ENCODE results near the gene THSD1. TPM values are rescaled to one million over a fixed set of nuclear protein-coding genes. Genes with fewer than 3 reads are reported as not detected.
A peak's percentile ranks its signal among the peaks of the same experiment; 100 is the strongest.

The THSD1 gene
- total and polyA plus RNA-seq, 9 of the 15 experiments (the other 6 are each of a cell fraction or from before 2014, with no cell fraction given) = 0.01 to 0.11 (median 0.04) TPM; not detected in 2

DNA sequence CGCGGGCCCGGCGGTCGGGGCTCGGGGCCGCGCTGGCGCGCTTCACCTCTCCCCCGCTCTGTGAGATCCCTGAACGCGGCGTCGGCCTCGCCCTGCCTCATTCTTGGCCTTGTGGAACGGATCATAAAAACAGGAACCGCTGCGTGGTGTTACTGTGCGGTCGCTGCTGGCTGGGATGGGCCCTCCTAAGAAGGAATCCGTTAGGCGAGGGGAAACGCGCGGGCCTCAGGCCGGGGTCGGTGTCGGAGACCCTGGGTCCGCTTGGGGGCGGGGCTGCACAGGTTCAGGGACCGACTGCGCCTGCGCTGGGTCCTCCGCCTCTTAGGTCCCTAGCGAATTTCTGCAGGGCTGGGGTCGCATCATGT, 49.7 kb upstream of the THSD1 start (continued):
- TF ChIP-seq, protein P1, sequence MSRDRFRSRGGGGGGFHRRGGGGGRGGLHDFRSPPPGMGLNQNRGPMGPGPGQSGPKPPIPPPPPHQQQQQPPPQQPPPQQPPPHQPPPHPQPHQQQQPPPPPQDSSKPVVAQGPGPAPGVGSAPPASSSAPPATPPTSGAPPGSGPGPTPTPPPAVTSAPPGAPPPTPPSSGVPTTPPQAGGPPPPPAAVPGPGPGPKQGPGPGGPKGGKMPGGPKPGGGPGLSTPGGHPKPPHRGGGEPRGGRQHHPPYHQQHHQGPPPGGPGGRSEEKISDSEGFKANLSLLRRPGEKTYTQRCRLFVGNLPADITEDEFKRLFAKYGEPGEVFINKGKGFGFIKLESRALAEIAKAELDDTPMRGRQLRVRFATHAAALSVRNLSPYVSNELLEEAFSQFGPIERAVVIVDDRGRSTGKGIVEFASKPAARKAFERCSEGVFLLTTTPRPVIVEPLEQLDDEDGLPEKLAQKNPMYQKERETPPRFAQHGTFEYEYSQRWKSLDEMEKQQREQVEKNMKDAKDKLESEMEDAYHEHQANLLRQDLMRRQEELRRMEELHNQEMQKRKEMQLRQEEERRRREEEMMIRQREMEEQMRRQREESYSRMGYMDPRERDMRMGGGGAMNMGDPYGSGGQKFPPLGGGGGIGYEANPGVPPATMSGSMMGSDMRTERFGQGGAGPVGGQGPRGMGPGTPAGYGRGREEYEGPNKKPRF (IDR thresholded peaks at IDR 0.05; ENCODE audit: low read depth, low read length) = no peak
- TF ChIP-seq ETS2 (tag; IDR thresholded peaks at IDR 0.05; ENCODE audit: borderline replicate concordance, poor library complexity, severe bottlenecking) (no peak), TRIM28 (IDR thresholded peaks at IDR 0.05) (no peak), MCM7 (IDR thresholded peaks at IDR 0.05) (no peak), NR3C1 (CRISPR knock-in tag; IDR thresholded peaks at IDR 0.05) (no peak), NFE2L1 (tag; IDR thresholded peaks at IDR 0.05; ENCODE audit: borderline replicate concordance, low read depth) (no peak), CBX2 (IDR thresholded peaks at IDR 0.05; ENCODE audit: insufficient read depth, low read length, poor library complexity, severe bottlenecking) (no peak), SRSF7 (optimal IDR thresholded peaks at IDR 0.05; ENCODE audit: low read depth, low read length) (no peak), BRD4 (IDR thresholded peaks at IDR 0.05) (no peak), CTBP1 (IDR thresholded peaks at IDR 0.05; ENCODE audit: borderline replicate concordance) (0 out of 2 replicates have a peak, but pooled peaks have one; percentile 22), TARDBP (IDR thresholded peaks at IDR 0.05) (no peak), PPARD (CRISPR knock-in tag; IDR thresholded peaks at IDR 0.05) (no peak), ZNF699 (CRISPR knock-in tag; IDR thresholded peaks at IDR 0.05; ENCODE audit: insufficient replicate concordance) (no peak)
- TF ChIP-seq, protein P2, sequence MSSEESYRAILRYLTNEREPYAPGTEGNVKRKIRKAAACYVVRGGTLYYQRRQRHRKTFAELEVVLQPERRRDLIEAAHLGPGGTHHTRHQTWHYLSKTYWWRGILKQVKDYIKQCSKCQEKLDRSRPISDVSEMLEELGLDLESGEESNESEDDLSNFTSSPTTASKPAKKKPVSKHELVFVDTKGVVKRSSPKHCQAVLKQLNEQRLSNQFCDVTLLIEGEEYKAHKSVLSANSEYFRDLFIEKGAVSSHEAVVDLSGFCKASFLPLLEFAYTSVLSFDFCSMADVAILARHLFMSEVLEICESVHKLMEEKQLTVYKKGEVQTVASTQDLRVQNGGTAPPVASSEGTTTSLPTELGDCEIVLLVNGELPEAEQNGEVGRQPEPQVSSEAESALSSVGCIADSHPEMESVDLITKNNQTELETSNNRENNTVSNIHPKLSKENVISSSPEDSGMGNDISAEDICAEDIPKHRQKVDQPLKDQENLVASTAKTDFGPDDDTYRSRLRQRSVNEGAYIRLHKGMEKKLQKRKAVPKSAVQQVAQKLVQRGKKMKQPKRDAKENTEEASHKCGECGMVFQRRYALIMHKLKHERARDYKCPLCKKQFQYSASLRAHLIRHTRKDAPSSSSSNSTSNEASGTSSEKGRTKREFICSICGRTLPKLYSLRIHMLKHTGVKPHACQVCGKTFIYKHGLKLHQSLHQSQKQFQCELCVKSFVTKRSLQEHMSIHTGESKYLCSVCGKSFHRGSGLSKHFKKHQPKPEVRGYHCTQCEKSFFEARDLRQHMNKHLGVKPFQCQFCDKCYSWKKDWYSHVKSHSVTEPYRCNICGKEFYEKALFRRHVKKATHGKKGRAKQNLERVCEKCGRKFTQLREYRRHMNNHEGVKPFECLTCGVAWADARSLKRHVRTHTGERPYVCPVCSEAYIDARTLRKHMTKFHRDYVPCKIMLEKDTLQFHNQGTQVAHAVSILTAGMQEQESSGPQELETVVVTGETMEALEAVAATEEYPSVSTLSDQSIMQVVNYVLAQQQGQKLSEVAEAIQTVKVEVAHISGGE (CRISPR knock-in tag; IDR thresholded peaks at IDR 0.05) = no peak
- TF ChIP-seq, protein P3, sequence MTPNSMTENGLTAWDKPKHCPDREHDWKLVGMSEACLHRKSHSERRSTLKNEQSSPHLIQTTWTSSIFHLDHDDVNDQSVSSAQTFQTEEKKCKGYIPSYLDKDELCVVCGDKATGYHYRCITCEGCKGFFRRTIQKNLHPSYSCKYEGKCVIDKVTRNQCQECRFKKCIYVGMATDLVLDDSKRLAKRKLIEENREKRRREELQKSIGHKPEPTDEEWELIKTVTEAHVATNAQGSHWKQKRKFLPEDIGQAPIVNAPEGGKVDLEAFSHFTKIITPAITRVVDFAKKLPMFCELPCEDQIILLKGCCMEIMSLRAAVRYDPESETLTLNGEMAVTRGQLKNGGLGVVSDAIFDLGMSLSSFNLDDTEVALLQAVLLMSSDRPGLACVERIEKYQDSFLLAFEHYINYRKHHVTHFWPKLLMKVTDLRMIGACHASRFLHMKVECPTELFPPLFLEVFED (CRISPR knock-in tag; conservative IDR thresholded peaks at IDR 0.05) = no peak
- TF ChIP-seq, protein P4, sequence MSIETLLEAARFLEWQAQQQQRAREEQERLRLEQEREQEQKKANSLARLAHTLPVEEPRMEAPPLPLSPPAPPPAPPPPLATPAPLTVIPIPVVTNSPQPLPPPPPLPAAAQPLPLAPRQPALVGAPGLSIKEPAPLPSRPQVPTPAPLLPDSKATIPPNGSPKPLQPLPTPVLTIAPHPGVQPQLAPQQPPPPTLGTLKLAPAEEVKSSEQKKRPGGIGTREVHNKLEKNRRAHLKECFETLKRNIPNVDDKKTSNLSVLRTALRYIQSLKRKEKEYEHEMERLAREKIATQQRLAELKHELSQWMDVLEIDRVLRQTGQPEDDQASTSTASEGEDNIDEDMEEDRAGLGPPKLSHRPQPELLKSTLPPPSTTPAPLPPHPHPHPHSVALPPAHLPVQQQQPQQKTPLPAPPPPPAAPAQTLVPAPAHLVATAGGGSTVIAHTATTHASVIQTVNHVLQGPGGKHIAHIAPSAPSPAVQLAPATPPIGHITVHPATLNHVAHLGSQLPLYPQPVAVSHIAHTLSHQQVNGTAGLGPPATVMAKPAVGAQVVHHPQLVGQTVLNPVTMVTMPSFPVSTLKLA (conservative IDR thresholded peaks at IDR 0.05) = no peak; a peak in 1 of 4 replicates

Measured in K562 (cell line).